SH-SY5Y (cell line): ENCODE results near the gene UACA.

Experiments
- GATA2 ChIP-seq: IDR thresholded peaks from 2 replicates; pipeline ENCODE4 v1.6.1; 2011; ENCODE audit warnings: mild to moderate bottlenecking, low read depth, low read length
- GATA3 ChIP-seq: IDR thresholded peaks from 2 replicates; pipeline ENCODE4 v1.6.1; 2011; ENCODE audit warnings: low read depth, mild to moderate bottlenecking, low read length, moderate library complexity

DNA sequence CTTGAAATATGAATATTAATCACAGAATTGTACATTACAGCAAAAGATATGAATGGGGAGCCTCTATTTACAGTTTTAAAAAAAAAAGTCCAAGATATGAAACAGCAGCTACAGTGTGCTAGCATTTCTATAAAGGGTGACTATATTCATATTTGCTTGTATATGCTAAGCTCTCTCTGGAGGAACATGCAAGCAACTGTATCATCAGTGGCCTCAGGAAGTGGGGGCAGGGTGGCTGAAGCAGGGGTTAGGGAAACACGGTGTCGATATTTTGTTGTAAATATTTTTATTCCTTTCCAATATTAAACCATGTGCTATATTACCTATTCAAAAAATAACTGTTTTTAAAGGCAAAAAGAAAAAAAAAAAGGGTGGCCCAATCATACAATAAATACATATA lies 2.3 kb downstream of the UACA start:
- no peak for TF ChIP-seq GATA3
- no peak for TF ChIP-seq GATA2
